ENCODE results near the gene KAT2B. TPM values are rescaled to one million over a fixed set of nuclear protein-coding genes. Genes with fewer than 3 reads are reported as not detected.

Gene KAT2B
- total and polyA plus RNA-seq, 2 of the 8 experiments (the other 6 are each of a cell fraction or from before 2014, with no cell fraction given), result 0.24 to 0.91 TPM

GRCh38 chr3:20056725-20057611, 16.7 kb downstream of the KAT2B start:
- Histone ChIP-seq H2BK12ac (ENCODE audit: low read depth, low read length) (no peak overlapping the region), H3K23ac (ENCODE audit: insufficient read length) (no peak overlapping the region), H3K4me3 (ENCODE audit: extremely low read depth in 1 of 4, insufficient read depth in 2 of 4, low read depth in 3 of 4, low read length in 4 of 4) (no peak overlapping the region), H2BK120ac (replicated peaks; ENCODE audit: low read depth, low read length) (no peak overlapping the region), H2AK5ac (ENCODE audit: low read depth, low read length) (no peak overlapping the region), H3K79me1 (ENCODE audit: low read depth, low read length) (no peaks in the 10 kb centered on the region), H3K4me2 (ENCODE audit: insufficient read depth in 1 of 2, low read depth in 2 of 2, low read length in 2 of 2) (no peak overlapping the region), H3K9me3 (ENCODE audit: insufficient read depth in 2 of 2, low read depth in 1 of 2, low read length in 1 of 2) (no peaks in the 10 kb centered on the region), H3K18ac (ENCODE audit: extremely low read depth, low read length) (no peak overlapping the region), H3K4ac (replicated peaks; ENCODE audit: insufficient read length, low read depth, low read length) (no peak overlapping the region), H3K14ac (ENCODE audit: insufficient read length) (no peak overlapping the region), H4K20me1 (replicated peaks in 1 of 2; ENCODE audit: control insufficient read depth in 1 of 2, insufficient read depth in 2 of 2, low read length in 2 of 2) (no peaks in the 10 kb centered on the region), H4K8ac (ENCODE audit: extremely low read depth, insufficient read depth, low read length) (no peak overlapping the region), H3K23me2 (ENCODE audit: low read depth, low read length) (peaks cover 2% of the 10 kb centered on the region; the same call in 1 of the 2 replicates), H3K56ac (replicated peaks; ENCODE audit: insufficient read length, low read depth, low read length) (no peak overlapping the region), H3K79me2 (ENCODE audit: control insufficient read depth in 1 of 2, insufficient read depth in 2 of 2, low read length in 2 of 2) (no peaks in the 10 kb centered on the region), H4K5ac (ENCODE audit: insufficient read length, low read depth, low read length) (no peak overlapping the region), H3K36me3 (ENCODE audit: control insufficient read depth in 2 of 4, insufficient read depth in 4 of 4, low read length in 3 of 4) (no peaks in the 10 kb centered on the region), H3K9ac (replicated peaks in 1 of 4; ENCODE audit: extremely low read depth in 1 of 4, low read depth in 3 of 4, low read length in 3 of 4) (no peak overlapping the region; a peak in 1 of 7 replicates), H3K27ac (ENCODE audit: low read depth, low read length) (no peak overlapping the region), H2BK5ac (ENCODE audit: low read depth, low read length) (no peak overlapping the region), H3K27me3 (replicated peaks in 1 of 4; ENCODE audit: control insufficient read depth in 3 of 4, extremely low read depth in 1 of 4, insufficient read depth in 3 of 4, low read length in 3 of 4) (no peaks in the 10 kb centered on the region), H2BK15ac (ENCODE audit: low read length) (no peak overlapping the region; the same call in 1 of the 2 replicates), H4K91ac (replicated peaks; ENCODE audit: insufficient read length, low read length) (no peak overlapping the region), H2AFZ (ENCODE audit: low read length) (no peak overlapping the region), H3K4me1 (replicated peaks in 1 of 4; ENCODE audit: control insufficient read depth in 3 of 4, insufficient read depth in 4 of 4, low read length in 3 of 4) (peaks cover 0 to 2% (median 0%) of the 10 kb centered on the region in 4 experiments; a peak in 1 of 7 replicates), H2BK20ac (ENCODE audit: low read length) (no peak overlapping the region)
- TF ChIP-seq SP4 (IDR thresholded peaks at IDR 0.05; ENCODE audit: low read length) (no peak), JUN (IDR thresholded peaks at IDR 0.05; ENCODE audit: low read depth, low read length) (no peak), RFX5 (IDR thresholded peaks at IDR 0.05; ENCODE audit: borderline replicate concordance, low read depth, low read length) (no peak), TAF1 (IDR thresholded peaks at IDR 0.05; ENCODE audit: low read depth, low read length) (no peak), POU5F1 (IDR thresholded peaks at IDR 0.05; ENCODE audit: low read depth, low read length) (no peak), CEBPB (IDR thresholded peaks at IDR 0.05; ENCODE audit: low read depth, low read length) (no peak)
- FAIRE-seq, result no peak
- ChIA-PET POLR2A (ENCODE audit: partially characterized antibody) (no interaction called here), CTCF (ENCODE audit: partially characterized antibody) (interaction anchor here (0.7 to 1.1 kb wide), 3 partner anchors 14 to 64 kb away, joined by 3 read pairs; no protein-coding TSS in a partner anchor)
- no peak for DNase-seq (ENCODE audit: low read depth in 1 of 2, low spot score in 2 of 2)
- 91% methylated on average over 5 of the region's 5 CpGs; no CpG with 5 or more reads in 1 of the 2 experiments for WGBS, 2 experiments (ENCODE audit: extremely low coverage in 1 of 2, insufficient coverage in 1 of 2, insufficient read length in 1 of 2, insufficient replicate concordance in 2 of 2, low coverage in 1 of 2, low lambda C conversion rate in 2 of 2, missing lambda C conversion rate in 1 of 2)
